Prostate gland (tissue), 2 donors: ENCODE data around the gene PITPNC1.

Experiments used
- CTCF ChIP-seq, 4 experiments: fragments of 200-600 bp in 2 of 4; fragments of 450-650 bp in 2 of 4; sonication (generic) in 2 of 4; IDR thresholded peaks; 1 replicate in 3 of 4; 2 replicates in 1 of 4; pipeline ENCODE4 v1.5.1; 2016 to 2019; ENCODE audit warnings: antibody characterized with exemption in 4 of 4, mild to moderate bottlenecking in 2 of 4, moderate library complexity in 2 of 4
- POLR2A ChIP-seq: fragments of 450-650 bp; IDR thresholded peaks from one replicate; pipeline ENCODE4 v1.6.1; 2016; ENCODE audit warnings: antibody characterized with exemption, mild to moderate bottlenecking
- POLR2AphosphoS5 ChIP-seq: sonication (generic); formaldehyde crosslinking; IDR thresholded peaks from one replicate; pipeline ENCODE4 v1.6.1; 2017; ENCODE audit warnings: antibody characterized with exemption

GRCh38 chr17:67399676-67400075 is 22.6 kb downstream of the PITPNC1 start:
- TF ChIP-seq CTCF (IDR thresholded peaks at IDR 0.05) (no peak), POLR2A (no peak), POLR2AphosphoS5 (no peak)
